Measurements from ENCODE around the gene PLCB4.
A peak's percentile ranks its signal among the peaks of the same experiment; 100 is the strongest.

The PLCB4 gene

GRCh38 chr20:9334866-9335265, 266.0 kb downstream of the PLCB4 start:
- DNase-seq, result no peak

GRCh38 chr20:9338101-9338500, 269.2 kb downstream of the PLCB4 start:
- no peak for DNase-seq

GRCh38 chr20:9339708-9340107, 270.8 kb downstream of the PLCB4 start:
- DNase-seq, result no peak

GRCh38 chr20:9342651-9343050, 273.8 kb downstream of the PLCB4 start:
- no peak for DNase-seq

GRCh38 chr20:9344083-9344920, 275.4 kb downstream of the PLCB4 start:
- peak; percentile 45 for DNase-seq

- DNase-seq, result no peak
These were observed 279.4 kb downstream of the PLCB4 start for GRCh38 chr20:9348316-9348715.

GRCh38 chr20:9348747-9349146, 279.9 kb downstream of the PLCB4 start:
- no peak for DNase-seq

GRCh38 chr20:9349249-9349648, 280.4 kb downstream of the PLCB4 start:
- no peak for DNase-seq

GRCh38 chr20:9352739-9353138, 283.9 kb downstream of the PLCB4 start:
- DNase-seq, result no peak

GRCh38 chr20:9353180-9353915, 284.5 kb downstream of the PLCB4 start:
- no peak for DNase-seq

GRCh38 chr20:9353916-9354276, 285.0 kb downstream of the PLCB4 start:
- no peak for DNase-seq

- DNase-seq, result no peak
These were observed 285.7 kb downstream of the PLCB4 start for GRCh38 chr20:9354579-9354978.

GRCh38 chr20:9358001-9358400, 289.1 kb downstream of the PLCB4 start:
- no peak for DNase-seq

- peak; percentile 87 for DNase-seq
These were observed 290.8 kb downstream of the PLCB4 start for GRCh38 chr20:9359561-9360308.

GRCh38 chr20:9360431-9360830, 291.5 kb downstream of the PLCB4 start:
- no peak for DNase-seq

GRCh38 chr20:9363673-9364072, 294.8 kb downstream of the PLCB4 start:
- DNase-seq, result no peak

GRCh38 chr20:9367328-9367727, 298.4 kb downstream of the PLCB4 start:
- DNase-seq, result no peak

GRCh38 chr20:9367746-9368145, 298.9 kb downstream of the PLCB4 start:
- DNase-seq, result no peak

GRCh38 chr20:9368893-9369292, 300.0 kb downstream of the PLCB4 start:
- no peak for DNase-seq

GRCh38 chr20:9369557-9369956, 300.7 kb downstream of the PLCB4 start:
- DNase-seq, result no peak

GRCh38 chr20:9374072-9374471, 305.2 kb downstream of the PLCB4 start:
- no peak for DNase-seq

- DNase-seq, result no peak
These were observed 305.6 kb downstream of the PLCB4 start for GRCh38 chr20:9374480-9374879.

GRCh38 chr20:9375221-9375681, 306.4 kb downstream of the PLCB4 start:
- peak; percentile 30 for DNase-seq

GRCh38 chr20:9377007-9377406, 308.1 kb downstream of the PLCB4 start:
- no peak for DNase-seq

All from eye (tissue), 1 donor.